ENCODE measurements around the gene DUOXA1.
"Not testable (repeated sequence)": the region's sequence is repeated elsewhere in the genome, so short reads cannot be mapped to it uniquely, and the experiment has no call there.

DUOXA1 gene

DNA sequence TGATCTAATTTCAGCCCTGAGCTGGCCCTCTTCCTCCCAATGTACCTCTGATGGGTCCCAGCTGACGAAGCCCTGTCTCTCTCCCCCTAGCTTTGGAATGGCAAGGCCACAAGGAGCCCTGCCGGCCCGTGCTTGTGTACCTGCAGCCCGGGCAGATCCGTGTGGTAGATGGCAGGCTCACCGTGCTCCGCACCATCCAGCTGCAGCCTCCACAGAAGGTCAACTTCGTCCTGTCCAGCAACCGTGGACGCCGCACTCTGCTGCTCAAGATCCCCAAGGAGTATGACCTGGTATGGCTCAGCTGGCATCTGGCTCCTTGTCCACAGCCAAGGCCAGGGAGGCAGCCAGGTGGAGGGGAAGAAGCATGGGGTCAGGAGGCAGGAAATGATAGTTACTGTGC lies 14.3 kb upstream of the DUOXA1 start:
- DNase-seq (ENCODE audit: insufficient read length, low spot score), result no peak
- no peak for TF ChIP-seq POLR2A (IDR thresholded peaks at IDR 0.05; ENCODE audit: low read depth, low read length)
- no peak for FAIRE-seq

DNA sequence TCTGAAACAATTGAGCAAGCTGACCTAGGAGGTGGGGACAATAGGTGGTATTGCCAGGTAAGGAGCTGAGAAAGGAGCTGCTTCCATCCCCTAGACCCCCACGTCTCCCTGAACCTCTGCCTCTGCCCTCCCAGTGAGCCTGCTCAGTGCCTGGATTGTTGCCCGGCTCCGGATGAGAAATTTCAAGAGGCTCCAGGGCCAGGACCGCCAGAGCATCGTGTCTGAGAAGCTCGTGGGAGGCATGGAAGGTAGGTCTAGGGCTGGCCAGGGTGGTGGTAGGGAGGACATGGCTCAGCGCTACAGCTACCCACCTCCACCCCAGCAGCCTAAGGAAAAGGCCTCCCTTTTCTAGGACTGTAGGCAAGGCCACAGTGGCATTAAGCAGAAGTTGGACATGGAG lies 13.4 kb upstream of the DUOXA1 start:
- no peak for FAIRE-seq
- TF ChIP-seq POLR2A (IDR thresholded peaks at IDR 0.05; ENCODE audit: low read depth, low read length), result no peak
- no peak for DNase-seq (ENCODE audit: insufficient read length, low spot score)

DNA sequence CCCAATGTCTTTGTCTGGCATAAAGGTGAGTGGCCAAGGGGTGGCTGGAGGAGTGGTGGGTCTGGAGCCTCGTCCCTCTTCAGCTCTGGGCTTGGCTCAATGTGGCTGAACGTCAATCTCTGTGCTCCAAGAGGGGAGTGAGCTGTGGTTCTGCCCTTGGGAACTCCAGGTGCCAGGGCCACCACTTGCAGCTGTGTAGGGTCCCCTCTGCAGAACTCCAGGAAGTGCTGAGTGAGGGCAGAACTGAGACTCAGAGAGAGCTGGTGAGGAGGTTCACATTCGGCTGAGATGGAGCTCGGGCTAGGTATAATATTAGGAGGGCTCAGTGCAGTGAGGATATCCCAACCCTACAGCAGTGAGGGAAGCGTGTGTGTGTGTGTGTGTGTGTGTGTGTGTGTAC lies 11.7 kb upstream of the DUOXA1 start:
- DNase-seq (ENCODE audit: insufficient read length, low spot score) (no peak), FAIRE-seq (no peak)
- no peak for TF ChIP-seq POLR2A (IDR thresholded peaks at IDR 0.05; ENCODE audit: low read depth, low read length)

DNA sequence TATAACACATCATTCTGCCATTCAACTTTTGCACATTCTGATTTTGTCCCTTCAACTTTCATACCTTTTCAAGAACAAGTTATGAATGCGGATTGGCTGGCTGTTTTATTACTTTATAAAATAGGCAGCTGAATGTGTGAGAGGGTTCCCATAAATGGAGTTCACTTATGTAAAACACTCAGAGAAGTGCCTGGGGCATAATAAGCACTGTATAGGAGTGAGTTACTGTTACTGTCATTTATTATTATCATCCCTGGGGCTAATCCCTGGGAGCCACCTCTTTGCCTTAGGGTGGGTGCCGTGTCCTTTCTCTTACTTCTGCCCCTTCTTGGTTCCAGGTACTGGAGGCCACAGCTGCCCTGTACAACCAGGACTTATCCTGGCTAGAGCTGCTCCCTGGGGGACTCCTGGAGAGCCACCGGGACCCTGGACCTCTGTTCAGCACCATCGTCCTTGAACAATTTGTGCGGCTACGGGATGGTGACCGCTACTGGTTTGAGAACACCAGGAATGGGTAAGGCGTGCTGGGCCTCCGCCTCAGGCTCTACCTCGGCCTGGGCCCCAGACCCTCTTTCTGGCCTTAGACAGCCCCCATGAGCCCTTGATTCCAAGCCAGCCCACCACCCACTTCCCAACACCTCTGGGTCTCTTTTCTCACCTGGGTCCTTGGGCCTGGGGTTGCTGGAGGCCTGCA lies 11.0 kb upstream of the DUOXA1 start:
- no peak for FAIRE-seq
- no peak for TF ChIP-seq POLR2A (IDR thresholded peaks at IDR 0.05; ENCODE audit: low read depth, low read length)
- no peak for DNase-seq (ENCODE audit: insufficient read length, low spot score)

DNA sequence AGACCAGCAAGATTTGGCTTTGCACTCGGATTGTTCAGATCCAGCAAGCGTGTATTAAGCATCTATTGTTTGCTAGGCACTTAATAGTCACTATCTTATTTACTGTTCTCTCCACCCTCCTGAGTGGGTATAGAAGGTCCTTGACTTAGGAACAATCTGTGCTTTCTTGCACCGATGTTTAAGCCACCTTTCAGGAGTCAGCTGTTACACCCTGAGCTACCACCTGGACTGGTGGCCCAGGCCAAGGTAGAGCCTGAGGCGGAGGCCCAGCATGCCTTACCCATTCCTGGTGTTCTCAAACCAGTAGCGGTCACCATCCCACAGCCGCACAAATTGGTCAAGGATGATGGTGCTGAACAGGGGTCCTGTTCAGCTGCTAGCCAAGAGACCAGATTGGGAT lies 10.1 kb upstream of the DUOXA1 start:
- no peak for FAIRE-seq
- no peak for DNase-seq (ENCODE audit: insufficient read length, low spot score)
- no peak for TF ChIP-seq POLR2A (IDR thresholded peaks at IDR 0.05; ENCODE audit: low read depth, low read length)

DNA sequence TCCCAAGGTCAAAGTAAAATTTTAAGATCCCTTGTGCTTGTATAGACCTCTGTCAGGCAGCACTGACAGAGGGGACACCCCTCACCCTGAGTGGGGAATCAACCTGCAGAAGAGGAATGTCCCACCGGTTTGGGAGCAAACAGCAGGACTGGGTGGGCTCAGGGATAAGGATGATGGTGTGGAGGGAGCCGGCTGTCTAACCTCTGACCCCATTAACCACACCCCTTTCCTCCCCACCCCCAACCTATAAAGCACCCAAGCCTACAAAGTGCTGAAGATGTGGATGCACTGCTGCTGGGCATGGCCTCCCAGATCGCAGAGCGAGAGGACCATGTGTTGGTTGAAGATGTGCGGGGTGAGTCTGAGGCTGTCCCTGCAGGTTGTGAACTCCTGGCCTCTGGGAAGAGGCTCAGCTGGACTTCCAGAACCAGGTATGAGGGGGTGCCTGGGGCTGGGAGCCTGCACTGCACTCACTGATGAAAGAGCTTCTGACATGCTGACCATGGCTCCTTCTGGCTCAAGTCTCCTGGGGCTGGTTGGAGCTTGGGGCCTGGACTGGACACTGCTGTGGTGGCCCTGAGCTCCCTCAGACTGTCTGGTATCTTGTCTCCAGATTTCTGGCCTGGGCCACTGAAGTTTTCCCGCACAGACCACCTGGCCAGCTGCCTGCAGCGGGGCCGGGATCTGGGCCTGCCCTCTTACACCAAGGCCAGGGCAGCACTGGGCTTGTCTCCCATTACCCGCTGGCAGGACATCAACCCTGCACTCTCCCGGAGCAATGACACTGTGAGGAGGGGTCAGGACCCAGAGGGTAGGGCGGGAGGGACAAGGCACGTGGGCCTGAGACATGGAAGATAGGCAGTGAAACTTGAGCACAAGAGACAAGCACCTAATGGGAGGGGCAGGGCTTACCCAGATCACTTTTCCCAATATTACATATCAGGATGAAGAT lies 9.4 kb upstream of the DUOXA1 start:
- DNase-seq (ENCODE audit: insufficient read length, low spot score) (no peak), FAIRE-seq (no peak)
- TF ChIP-seq POLR2A (IDR thresholded peaks at IDR 0.05; ENCODE audit: low read depth, low read length), result no peak

DNA sequence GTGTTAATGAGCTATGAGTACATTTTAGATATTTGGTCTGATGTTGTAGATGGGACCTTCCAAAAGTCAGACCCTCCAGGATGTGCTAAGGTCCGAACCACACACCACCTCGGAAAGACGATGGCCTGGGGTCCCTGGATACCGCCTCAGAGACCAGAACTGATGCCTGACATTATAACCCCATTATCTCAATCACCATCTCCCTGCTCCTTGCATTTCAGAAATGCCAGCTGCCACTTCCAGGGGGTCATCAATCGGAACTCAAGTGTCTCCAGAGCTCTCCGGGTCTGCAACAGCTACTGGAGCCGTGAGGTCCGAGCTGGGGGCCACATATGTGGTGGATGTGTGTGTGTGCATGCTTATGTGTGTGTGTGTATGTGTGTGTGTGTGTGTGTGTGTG lies 8.0 kb upstream of the DUOXA1 start:
- TF ChIP-seq POLR2A (IDR thresholded peaks at IDR 0.05; ENCODE audit: low read depth, low read length), result no peak
- FAIRE-seq (no peak), DNase-seq (ENCODE audit: insufficient read length, low spot score) (no peak)

DNA sequence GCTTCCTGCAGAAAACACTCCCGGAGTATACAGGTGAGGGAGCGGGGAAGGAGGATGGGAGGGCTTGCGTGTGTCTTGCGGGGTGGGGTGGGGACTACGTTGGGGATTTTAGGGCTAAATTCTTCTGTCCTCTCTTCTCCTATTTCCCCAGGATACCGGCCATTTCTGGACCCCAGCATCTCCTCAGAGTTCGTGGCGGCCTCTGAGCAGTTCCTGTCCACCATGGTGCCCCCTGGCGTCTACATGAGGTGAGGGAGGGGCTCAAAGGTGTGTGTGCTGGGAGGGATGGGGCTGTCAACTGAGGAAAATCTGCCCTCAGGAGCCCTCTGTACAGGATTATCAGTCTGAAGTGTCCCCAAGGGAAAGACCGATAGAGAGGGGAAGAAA lies 6.7 kb upstream of the DUOXA1 start:
- DNase-seq (ENCODE audit: insufficient read length, low spot score) (no peak), FAIRE-seq (no peak)

DNA sequence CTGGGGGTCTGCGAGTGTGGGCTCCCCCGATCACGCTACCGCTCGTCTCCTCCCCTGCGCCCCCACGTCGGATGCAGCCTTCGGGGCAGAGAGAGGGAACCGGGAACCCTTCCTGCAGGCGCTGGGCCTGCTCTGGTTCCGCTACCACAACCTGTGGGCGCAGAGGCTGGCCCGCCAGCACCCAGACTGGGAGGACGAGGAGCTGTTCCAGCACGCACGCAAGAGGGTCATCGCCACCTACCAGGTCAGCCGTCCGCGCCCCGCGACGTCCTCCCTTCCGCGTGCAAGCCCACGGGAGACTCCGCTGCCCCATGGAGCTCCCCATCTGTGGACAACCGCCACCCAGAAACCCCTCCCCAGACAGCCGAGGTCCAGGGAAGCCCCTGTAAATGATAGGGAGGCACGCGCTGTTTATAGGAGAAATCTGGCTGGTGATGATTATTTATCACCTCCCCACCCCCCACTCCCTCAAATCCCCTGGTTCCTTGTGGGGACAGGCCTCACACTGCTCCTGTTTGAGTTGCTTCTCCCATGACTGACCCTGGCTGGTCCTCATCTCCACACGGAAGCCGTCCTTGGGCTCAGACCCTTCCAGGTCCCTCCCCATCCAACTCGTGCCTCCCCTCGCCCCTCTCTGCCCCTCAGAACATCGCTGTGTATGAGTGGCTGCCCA lies 6.2 kb upstream of the DUOXA1 start:
- FAIRE-seq; DNase-seq (ENCODE audit: insufficient read length, low spot score): not testable (repeated sequence)

More for the DNA sequence above, 6.7 kb upstream of the DUOXA1 start:
- TF ChIP-seq POLR2A (IDR thresholded peaks at IDR 0.05; ENCODE audit: low read depth, low read length), result no peak

DNA sequence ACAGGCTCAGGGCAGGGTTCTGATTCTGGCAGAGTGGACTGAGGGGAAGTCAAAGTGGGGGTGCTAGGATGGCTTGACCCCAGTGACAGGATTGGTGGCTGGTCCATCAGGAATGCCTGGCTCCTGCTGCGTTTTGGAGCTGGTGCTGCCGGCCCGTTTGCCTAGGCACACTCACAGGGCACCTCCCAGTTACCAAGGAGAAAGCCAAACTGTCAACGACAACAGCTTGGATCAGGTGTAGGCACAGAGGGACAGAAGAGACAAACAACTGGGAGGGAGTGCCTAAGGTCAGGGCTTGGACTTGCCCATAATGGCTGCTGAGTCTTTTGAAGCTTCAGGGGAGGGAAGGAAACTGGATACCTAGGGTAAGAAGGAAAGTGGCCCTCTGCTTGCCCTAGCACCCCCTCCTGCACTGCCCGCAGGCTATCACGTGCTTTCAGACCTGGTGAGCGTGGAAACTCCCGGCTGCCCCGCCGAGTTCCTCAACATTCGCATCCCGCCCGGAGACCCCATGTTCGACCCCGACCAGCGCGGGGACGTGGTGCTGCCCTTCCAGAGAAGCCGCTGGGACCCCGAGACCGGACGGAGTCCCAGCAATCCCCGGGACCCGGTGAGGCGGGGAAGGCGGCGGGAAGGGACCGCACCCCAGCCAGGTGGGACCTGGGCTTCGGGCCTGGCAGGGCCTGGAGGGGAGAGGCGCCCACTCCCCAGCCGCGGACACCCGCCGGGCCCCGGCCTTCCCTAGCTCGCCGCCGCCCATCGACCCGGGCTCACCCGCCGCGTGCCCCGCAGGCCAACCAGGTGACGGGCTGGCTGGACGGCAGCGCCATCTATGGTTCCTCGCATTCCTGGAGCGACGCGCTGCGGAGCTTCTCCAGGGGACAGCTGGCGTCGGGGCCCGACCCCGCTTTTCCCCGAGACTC lies 5.3 kb upstream of the DUOXA1 start:
- no peak for DNase-seq (ENCODE audit: insufficient read length, low spot score)
- TF ChIP-seq POLR2A (IDR thresholded peaks at IDR 0.05; ENCODE audit: low read depth, low read length), result no peak
- no peak for FAIRE-seq

DNA sequence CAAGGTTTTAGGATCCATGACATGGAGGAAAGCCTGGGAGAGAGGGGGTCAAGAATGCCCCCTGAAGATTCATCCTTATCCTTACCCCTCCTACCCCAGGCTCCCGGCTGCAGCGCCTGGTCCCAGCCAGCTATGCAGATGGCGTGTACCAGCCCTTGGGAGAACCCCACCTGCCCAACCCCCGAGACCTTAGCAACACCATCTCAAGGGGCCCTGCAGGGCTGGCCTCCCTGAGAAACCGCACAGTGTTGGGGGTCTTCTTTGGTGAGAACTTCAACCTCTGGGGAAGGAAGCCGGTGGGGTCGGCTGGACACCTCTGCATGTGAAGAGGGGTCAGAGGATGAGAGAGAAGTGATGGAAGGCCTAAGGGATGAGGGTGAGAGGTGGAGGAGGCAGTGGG lies 4.4 kb upstream of the DUOXA1 start:
- FAIRE-seq (no peak), DNase-seq (ENCODE audit: insufficient read length, low spot score) (no peak)
- no peak for TF ChIP-seq POLR2A (IDR thresholded peaks at IDR 0.05; ENCODE audit: low read depth, low read length)

DNA sequence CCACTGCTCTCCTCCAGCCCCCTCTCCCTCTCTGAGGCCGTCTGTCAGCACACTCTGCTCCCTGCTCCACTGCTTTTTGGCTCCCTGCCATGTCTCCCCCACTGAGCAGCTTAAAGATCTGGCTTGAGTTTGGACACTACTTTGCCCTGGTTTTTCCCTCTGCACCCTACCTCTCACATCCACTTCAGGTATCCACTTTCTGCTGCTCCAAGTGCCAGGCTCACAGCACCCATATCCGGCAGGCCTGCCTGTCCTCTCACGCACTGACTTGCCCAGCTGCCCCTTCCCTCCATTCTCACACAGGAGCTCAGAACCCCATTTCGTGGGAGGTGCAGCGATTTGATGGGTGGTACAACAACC lies 3.9 kb upstream of the DUOXA1 start:
- FAIRE-seq, result no peak
- DNase-seq (ENCODE audit: insufficient read length, low spot score), result no peak
- no peak for TF ChIP-seq POLR2A (IDR thresholded peaks at IDR 0.05; ENCODE audit: low read depth, low read length)

DNA sequence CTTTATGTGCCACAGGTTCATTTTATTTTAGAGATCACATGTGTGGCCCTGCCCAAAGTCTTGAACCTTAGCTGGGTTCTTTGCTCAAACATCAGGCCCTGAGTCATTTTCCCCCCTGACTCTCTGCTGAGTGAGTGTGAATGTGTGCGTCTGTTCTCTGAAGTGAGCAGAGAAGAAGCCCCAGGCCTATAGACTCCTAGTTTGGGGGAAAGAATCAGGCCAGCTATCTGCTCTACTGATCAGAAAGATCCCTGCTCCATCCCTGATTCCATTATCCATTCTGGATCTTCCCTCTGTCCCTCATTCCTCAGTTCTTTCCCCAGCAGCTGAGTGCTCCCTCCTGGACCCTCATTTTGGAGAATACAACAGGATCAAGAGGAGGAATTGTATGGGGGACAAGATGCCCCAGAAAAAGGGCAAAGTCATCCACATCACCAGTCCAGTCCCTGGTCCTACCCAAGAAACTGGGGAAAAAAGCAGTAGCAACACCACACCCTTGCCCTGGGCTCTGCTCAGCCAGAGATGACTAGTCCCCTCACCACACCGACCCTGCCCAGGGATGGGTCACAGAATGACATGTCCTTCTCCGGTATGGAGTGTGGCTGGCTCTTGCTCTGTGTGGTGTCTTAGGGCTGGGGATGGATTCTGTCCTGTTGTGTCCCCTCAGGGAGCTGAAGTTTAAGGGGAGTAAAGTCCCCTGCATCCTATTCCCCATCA lies 3.3 kb upstream of the DUOXA1 start:
- no peak for DNase-seq (ENCODE audit: insufficient read length, low spot score)
- FAIRE-seq, result no peak
- no peak for TF ChIP-seq POLR2A (IDR thresholded peaks at IDR 0.05; ENCODE audit: low read depth, low read length)

Data from H54 (cell line).